Smooth muscle cell (in vitro differentiated cells): ENCODE results near the gene PHF19. TPM values are rescaled to one million over a fixed set of nuclear protein-coding genes. Genes with fewer than 3 reads are reported as not detected.

Experiments
- DNase-seq: peaks from one replicate; lab custom pipeline; 2025; ENCODE audit not compliant: unreplicated experiment; lab: John Stamatoyannopoulos, UW
- H2AFZ ChIP-seq: fragments of 200-600 bp; sonication (generic); 2 replicates; pipeline ENCODE4 v1.6.0; 2016; ENCODE audit warnings: antibody characterized with exemption, low read depth, mild to moderate bottlenecking
- H3F3A ChIP-seq: fragments of 200-600 bp; sonication (generic); 2 replicates; pipeline ENCODE4 v1.6.0; 2017; ENCODE audit warnings: antibody characterized with exemption, low read depth
- H3K27ac ChIP-seq: fragments of 200-600 bp; sonication (generic); 2 replicates; pipeline ENCODE4 v1.5.1; 2016; ENCODE audit warnings: low read depth, mild to moderate bottlenecking
- H3K27me3 ChIP-seq: fragments of 200-600 bp; sonication (generic); 2 replicates; pipeline ENCODE4 v1.6.1; 2016; ENCODE audit warnings: low read depth, mild to moderate bottlenecking
- H3K36me3 ChIP-seq: fragments of 200-600 bp; sonication (generic); 2 replicates; pipeline ENCODE4 v1.5.1; 2016; ENCODE audit warnings: low read depth
- H3K4me1 ChIP-seq: fragments of 200-600 bp; sonication (generic); 2 replicates; pipeline ENCODE4 v1.5.1; 2016; ENCODE audit warnings: low read depth
- H3K4me2 ChIP-seq: fragments of 200-600 bp; sonication (generic); 2 replicates; pipeline ENCODE4 v1.6.0; 2016; ENCODE audit warnings: mild to moderate bottlenecking
- H3K4me3 ChIP-seq: fragments of 200-600 bp; sonication (generic); 2 replicates; pipeline ENCODE4 v1.5.1; 2016; ENCODE audit warnings: mild to moderate bottlenecking
- H3K79me2 ChIP-seq: fragments of 200-600 bp; sonication (generic); 2 replicates; pipeline ENCODE4 v1.6.0; 2016; ENCODE audit warnings: low read depth, mild to moderate bottlenecking
- H3K9ac ChIP-seq: fragments of 200-600 bp; sonication (generic); 2 replicates; pipeline ENCODE4 v1.6.0; 2016; ENCODE audit warnings: low read depth
- H3K9me3 ChIP-seq: fragments of 200-600 bp; sonication (generic); replicated peaks from 2 replicates; pipeline ENCODE4 v1.5.1; 2016; ENCODE audit warnings: low read depth
- H4K20me1 ChIP-seq: fragments of 200-600 bp; sonication (generic); 2 replicates; pipeline ENCODE4 v1.6.0; 2016; ENCODE audit warnings: low read depth
- WGBS: methylation state at CpG from one replicate; pipeline ENCODE4 v1.1.7; 2016; ENCODE audit warnings: low lambda C conversion rate; 5-methylcytosine and 5-hydroxymethylcytosine counted together
- polyA plus RNA-seq: library from polyadenylated mRNA; unstranded; fragments of >200 nt; fragmentation: Nextera tagmentation; extraction: Ambion mirVana; gene quantifications from 2 replicates; pipeline ENCODE4 v1.2.1, GENCODE V29; 2016
- total RNA-seq: library from RNA; depleted of rRNA; stranded (reverse); fragments of >200 nt; gene quantifications from 2 replicates; pipeline ENCODE4 v1.2.3, GENCODE V29; 2014
- TF ChIP-seq, protein P1 (sequence below): fragments of 200-600 bp; sonication (generic); IDR thresholded peaks from 2 replicates; pipeline ENCODE4 v1.5.1; 2017; ENCODE audit warnings: borderline replicate concordance, mild to moderate bottlenecking, antibody characterized with exemption; ENCODE audit not compliant: insufficient read depth, poor library complexity, severe bottlenecking

The PHF19 gene
- total and polyA plus RNA-seq, 2 experiments from 2014 or later: 14.1 to 19.3 TPM

DNA sequence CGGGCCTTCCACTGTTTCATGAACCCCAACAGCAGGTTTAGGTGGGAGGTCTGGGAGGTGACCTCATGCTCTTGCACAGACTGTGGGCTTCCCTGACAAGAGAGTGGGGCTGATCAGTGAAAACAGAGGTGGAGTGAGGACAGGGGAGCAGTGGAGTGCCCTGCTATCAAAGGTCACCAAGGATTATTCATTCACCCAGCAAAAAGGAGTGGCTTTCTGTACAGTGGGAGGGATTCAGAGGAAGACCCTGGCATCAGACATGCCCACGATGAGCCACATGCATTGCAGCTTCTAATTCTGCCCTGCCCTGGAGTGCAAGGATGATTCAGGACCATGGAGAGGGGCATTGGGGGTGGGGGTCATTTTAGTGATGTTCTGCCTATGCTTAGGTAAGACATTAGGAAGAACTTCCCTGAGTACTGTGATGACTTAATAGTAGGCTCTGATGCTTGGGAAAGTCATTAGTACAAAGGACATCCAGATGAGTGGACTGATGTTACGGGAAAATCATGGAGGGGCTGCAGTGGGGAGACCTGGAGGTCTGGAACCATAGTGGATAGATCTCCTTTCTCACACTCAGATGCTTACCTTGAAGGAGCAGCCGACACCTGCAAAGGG lies 36.8 kb upstream of the PHF19 start:
- no peak for DNase-seq
- Histone ChIP-seq H2AFZ (no peak overlapping the region), H3K36me3 (no peaks in the 10 kb centered on the region), H4K20me1 (no peaks in the 10 kb centered on the region), H3K27ac (no peak overlapping the region), H3K9me3 (no peaks in the 10 kb centered on the region), H3K4me1 (no peaks in the 10 kb centered on the region), H3K4me2 (no peak overlapping the region), H3K27me3 (no peaks in the 10 kb centered on the region), H3F3A (no peaks in the 10 kb centered on the region), H3K9ac (no peak overlapping the region), H3K79me2 (no peaks in the 10 kb centered on the region), H3K4me3 (no peak overlapping the region)
- TF ChIP-seq, protein P1, sequence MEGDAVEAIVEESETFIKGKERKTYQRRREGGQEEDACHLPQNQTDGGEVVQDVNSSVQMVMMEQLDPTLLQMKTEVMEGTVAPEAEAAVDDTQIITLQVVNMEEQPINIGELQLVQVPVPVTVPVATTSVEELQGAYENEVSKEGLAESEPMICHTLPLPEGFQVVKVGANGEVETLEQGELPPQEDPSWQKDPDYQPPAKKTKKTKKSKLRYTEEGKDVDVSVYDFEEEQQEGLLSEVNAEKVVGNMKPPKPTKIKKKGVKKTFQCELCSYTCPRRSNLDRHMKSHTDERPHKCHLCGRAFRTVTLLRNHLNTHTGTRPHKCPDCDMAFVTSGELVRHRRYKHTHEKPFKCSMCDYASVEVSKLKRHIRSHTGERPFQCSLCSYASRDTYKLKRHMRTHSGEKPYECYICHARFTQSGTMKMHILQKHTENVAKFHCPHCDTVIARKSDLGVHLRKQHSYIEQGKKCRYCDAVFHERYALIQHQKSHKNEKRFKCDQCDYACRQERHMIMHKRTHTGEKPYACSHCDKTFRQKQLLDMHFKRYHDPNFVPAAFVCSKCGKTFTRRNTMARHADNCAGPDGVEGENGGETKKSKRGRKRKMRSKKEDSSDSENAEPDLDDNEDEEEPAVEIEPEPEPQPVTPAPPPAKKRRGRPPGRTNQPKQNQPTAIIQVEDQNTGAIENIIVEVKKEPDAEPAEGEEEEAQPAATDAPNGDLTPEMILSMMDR: no peak
- WGBS: 89% methylated on average over 4 of the region's 4 CpGs

DNA sequence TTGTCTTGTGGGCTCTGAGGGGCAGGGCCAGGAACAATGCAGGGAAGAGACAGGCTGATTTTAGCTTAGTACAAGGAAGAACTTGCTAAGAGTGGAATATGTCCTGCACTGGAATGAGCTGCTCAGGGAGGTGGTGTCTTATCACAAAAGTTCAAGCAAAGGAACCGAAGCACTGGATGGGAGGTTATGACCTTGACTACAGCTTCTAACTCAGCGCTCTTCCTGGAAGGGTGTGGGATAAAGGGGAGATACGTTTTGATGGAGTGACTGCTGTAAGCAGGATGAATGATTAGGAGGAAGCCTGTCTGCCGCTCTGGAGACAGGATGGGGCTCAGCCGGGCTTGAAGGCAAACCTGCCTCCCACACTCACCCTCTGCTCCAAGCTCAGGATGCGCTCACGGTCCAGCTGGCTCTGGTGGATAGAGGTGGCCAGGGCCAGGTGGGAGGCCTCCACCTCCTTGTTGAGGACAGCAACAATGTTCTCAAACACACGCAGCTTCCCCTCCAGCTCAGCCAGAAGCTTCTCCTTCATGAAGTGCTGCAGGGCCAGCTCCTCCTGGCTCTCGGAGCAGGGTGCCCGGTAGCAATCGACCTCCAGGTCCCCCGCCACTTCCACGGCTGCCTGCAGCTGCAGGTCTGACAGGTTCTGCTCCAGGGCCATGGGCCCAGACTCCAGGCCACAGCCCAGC lies 36.1 kb upstream of the PHF19 start:
- 94% methylated on average over 13 of the region's 13 CpGs for WGBS
- Histone ChIP-seq H3K27ac (no peak overlapping the region), H3K4me1 (no peaks in the 10 kb centered on the region), H3K4me2 (no peak overlapping the region), H3F3A (no peaks in the 10 kb centered on the region), H3K27me3 (no peaks in the 10 kb centered on the region), H3K4me3 (no peak overlapping the region), H2AFZ (no peak overlapping the region), H3K79me2 (no peaks in the 10 kb centered on the region), H3K9me3 (no peaks in the 10 kb centered on the region), H4K20me1 (no peaks in the 10 kb centered on the region), H3K9ac (no peak overlapping the region), H3K36me3 (no peaks in the 10 kb centered on the region)
- DNase-seq: no peak
- TF ChIP-seq, protein P1: no peak

DNA sequence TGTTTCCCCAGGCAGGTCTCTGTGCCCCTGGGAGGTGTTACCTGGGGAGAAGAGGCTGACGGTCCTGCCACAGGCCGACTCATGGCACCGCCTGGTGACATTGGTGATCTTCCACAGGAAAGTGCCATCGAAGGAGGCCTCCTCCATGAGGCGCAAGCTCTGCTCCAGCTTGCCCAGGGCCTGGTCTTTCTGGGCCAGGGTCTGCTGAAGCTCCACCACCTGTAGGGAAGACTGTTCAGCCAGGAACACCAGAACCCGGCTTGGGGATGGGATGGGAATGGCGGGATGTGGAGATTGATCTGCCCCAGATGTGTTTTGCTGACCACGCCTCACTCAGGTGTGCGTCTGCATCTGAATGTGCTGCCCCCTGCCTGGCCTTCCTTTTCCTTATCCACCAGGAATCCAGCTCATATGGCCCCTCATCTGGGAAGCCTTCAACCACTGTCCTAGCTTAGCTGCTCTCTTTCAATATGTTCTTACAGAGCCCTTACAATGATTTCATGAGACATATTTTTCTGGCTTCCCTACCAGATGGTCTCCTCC lies 34.4 kb upstream of the PHF19 start:
- Histone ChIP-seq H3K79me2 (no peaks in the 10 kb centered on the region), H2AFZ (no peak overlapping the region), H3F3A (no peaks in the 10 kb centered on the region), H4K20me1 (no peaks in the 10 kb centered on the region), H3K4me2 (no peak overlapping the region), H3K27ac (no peak overlapping the region), H3K27me3 (no peaks in the 10 kb centered on the region), H3K4me3 (no peak overlapping the region), H3K9me3 (no peaks in the 10 kb centered on the region), H3K4me1 (no peaks in the 10 kb centered on the region), H3K36me3 (no peaks in the 10 kb centered on the region), H3K9ac (no peak overlapping the region)
- DNase-seq: no peak
- TF ChIP-seq, protein P1: no peak
- WGBS: 90% methylated on average over 9 of the region's 9 CpGs
